ENCODE data around the gene PLEKHB2.
"Not testable (repeated sequence)": the region's sequence is repeated elsewhere in the genome, so short reads cannot be mapped to it uniquely, and the experiment has no call there.

The PLEKHB2 gene

DNA sequence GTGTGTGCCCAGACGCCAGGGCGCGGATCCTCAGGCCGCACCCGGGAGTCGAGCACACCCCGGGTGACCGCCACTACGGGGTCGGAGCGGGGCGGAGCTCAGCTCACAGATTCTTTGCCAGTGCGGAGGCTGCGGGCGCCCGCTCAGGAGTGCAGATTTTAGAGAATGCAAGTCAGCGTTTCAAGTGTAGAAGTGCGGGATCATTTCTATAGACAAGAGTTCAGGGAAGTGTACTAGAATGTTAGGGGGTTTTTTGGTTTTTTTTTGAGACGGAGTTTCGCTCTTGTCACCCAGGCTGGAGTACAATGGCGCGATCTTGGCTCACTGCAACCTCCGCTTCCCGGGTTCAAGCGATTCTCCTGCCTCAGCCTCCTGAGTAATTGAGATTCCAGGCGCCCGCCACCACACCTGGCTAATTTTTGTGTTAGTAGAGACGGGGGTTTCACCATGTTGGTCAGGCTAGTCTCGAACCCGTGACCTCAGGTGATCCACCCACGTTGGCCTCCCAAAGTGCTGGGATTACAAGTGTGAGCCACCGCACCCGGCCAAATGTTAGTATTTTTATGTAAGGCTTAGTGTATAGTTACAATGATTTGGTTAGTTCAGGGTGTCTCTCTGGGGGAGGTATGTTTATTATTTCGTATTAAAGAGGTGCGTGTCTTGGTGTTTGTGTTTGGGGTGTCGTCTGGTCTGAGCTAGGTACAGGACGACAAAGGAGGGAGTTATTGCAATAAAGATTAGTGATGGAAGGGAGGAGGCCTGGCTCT lies 11.3 kb upstream of the PLEKHB2 start:
- peak in 1 of 2 donors; percentile 70 for DNase-seq (ENCODE audit: low read depth in 2 of 2)

DNA sequence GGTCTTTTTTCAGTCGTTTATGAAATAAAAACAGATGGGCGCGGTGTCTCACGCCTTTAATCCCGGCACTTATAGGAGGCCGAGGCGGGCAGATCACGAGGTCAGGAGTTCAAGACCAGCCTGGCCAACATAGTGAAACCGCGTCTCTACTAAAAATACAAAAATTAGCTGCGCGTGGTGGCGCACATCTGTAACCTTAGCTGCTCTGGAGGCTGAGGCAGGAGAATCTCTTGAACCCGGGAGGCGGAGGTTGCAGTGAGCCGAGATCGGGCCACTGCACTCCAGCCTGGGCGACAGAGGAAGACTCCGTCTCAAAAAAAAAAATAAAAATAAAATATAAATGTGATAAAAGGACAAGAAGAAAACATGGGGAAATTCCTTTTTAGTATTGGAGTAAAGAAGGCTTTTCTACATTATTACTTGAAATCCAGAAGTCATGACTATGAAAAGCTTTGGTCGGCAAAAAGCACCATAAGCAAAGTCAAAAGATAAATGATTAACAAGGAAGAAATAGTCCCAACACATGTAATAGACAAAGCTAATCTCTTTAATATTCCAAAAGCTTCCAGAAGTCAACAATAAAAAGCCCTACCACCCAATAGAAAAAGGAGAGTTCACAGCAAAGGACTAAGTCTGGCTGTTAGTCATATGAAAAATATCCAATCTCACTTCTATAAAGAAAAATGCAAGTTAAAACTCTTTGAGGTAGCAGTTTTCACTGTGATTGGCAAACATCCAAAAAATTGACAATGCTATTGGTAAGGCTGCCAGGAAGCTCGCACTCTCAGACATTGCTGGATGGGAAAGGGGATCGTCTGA lies 10.5 kb upstream of the PLEKHB2 start:
- no peak for DNase-seq (ENCODE audit: low read depth in 2 of 2)

DNA sequence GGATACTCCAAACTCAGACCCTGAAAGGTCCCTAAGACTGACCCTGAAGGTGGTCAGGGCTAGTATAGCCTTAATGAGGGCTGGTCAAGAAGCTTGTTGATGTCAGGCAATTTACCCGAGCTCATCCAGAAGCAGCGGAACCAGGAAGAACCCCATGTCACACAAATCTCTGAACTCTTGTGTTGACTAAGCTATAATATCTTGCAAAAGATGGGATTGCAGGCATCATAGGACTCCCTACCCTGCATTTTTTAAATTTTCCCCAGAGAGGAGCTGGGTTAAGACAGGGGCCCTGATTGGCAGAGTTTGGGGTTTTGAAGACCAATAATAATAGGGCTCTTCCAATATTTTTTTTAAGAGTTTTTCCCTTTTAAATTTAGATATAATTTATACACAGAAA lies 2.0 kb upstream of the PLEKHB2 start:
- no peak for DNase-seq (ENCODE audit: low read depth in 2 of 2)

DNA sequence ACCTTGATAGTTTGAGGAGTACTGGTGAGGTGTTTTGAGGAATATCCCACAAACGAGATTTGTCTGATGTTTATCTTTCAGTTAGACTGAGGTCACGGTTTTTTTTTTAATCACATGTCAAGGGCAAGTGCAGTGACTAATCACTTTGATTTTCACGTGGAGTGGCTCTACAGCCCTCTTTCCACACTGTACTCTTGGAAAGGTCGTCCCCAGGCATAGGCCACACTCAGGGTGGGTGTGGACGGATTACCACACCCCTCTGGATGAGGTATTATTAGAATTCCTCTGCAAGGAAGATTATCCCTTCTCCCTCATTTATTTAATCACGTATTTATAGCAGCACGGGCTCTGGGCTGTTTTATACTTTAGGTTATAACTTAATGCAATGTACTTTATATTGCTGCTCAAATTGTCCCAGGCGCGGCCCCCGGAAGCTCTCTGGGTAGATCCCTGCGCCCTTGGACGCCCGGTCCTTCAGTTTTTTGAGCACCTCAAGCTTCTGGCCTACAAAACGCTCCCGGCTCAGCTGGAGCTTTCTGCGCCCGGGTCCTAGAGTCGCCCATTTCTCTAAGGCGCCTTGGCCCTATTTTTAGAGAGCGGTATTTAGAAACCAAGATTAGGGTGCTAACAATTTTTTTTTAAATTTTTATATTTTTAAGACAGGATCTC lies 515 bp upstream of the PLEKHB2 start:
- peak; percentile 31 to 35 for DNase-seq (ENCODE audit: low read depth in 2 of 2)

DNA sequence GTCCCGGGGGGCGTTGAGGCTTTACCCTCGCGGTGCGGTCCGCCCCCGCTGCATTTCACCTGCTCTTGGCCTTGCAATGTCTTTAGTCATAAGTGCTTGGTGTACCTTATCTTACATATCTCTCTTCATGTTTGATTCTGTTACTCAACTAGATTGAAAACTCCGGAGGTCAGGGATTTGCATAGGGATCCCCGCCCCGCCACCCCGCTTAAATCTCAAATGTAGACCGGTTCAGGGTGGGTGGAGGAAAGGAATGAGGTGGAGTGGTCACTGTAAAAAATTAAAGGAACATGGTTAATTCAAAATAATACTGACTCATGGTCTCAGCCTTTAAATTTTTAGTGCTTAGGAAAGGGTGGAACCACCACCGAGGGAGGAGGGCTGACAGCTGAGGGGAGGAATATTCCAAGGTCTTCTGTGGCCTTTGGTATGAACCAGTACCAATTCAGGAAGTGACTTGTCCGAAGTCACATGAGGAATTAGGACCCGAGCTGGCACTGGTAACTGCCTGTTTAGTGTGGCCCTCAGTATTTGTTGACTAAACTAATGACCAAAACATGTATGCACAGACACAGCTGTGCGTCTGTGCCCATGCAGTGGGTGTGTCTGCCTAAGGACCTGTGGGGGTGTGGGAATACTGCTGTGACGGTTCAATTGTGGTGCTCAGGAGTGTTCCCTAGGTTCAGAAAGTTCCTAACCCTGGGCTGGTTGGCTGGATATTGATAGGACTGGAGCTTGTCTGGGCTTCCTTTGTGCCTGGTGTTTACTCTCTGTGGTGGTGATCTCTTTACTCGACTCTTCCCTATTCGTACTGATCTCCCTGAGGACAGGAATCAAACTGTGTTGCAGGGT lies 1.0 kb downstream of the PLEKHB2 start:
- DNase-seq (ENCODE audit: low read depth in 2 of 2), result peak; percentile 45 to 47

DNA sequence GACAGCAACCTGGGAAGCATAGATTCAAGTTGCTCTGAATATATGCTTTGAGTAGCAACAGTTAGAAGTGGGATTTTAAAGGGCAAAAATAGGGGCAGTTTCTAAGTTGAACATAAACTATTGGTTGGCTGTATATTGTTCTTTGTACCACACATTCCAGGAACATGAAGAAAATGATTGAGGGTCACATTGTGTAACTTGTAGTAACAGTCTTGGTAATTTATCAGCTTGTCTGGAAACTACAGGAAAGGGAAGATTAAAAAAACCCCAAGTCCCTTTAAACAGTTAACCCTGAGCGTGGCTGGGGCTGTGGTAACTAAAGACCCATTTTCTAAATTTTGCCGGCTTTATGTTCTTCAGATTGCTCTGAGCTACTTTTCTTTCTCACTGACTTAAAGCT lies 7.4 kb downstream of the PLEKHB2 start:
- no peak for DNase-seq (ENCODE audit: low read depth in 2 of 2)

DNA sequence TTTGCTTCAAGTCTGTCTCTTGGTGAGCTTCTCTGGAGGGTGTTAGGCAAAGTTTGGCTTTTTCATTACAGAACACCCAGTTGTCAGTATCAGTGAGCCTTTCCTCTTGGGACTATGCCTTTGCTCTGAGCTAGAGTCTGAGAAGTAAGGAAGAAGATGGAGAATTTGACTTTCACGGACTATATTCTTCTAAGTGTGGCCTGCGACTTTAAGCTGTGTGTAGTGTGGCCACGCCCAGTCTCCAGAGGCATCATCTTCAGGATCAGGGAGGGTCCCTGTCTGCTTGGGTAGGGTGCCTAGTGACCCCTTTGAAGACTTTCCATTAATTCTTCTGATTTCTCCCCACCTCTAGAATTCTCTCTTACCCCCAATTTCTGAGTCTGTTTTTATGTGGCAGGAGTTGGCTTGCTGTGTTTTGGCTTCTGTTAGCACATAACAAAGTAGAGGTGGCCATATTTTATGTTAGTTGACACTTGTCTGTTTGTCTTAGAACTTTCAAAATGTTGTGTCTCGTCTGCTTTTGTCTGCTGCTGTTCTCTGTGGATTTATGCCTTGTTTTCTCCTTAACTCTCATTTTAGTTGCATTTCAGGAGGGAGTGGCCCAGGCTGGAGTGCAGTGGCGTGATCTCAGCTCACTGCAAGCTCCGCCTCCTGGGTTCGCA lies 8.6 kb downstream of the PLEKHB2 start:
- DNase-seq (ENCODE audit: low read depth in 2 of 2), result no peak

DNA sequence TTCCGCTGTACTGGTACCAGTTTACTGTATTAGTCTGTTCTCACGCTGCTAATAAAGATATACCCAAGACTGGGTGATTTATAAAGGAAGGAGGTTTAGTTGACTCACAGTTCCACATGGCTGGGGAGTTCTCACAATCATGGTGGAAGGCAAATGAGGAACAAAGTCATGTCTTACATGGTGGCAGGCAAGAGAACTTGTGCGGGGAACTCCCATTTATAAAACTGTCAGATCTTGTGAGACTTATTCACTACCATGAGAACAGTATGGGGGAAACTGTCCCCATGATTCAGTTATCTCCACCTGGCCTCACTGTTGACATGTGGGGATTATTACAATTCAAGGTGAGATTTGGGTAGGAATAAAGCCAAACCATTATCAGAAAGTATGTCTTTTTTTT lies 9.8 kb downstream of the PLEKHB2 start:
- DNase-seq (ENCODE audit: low read depth in 2 of 2), result not testable (repeated sequence)

DNA sequence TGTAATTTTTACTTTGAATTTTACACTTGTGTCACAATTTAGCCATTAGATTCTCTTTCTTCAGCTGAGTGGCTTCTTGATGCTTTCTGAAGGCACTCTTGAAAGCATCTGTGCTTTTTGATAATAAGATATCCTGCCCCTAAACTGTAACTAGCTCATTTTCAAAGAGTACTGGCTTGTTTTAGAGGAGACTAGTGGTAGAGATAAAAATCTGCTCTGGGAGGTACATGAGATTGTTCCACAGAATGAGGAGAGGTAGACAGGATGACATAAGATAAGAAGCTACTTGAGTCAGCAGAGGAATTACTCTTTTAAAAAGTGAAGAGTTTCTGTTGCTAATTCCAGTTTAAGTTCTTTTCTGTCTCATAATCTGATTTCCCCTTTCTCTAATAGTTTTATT lies 10.6 kb downstream of the PLEKHB2 start:
- DNase-seq (ENCODE audit: low read depth in 2 of 2), result no peak

DNA sequence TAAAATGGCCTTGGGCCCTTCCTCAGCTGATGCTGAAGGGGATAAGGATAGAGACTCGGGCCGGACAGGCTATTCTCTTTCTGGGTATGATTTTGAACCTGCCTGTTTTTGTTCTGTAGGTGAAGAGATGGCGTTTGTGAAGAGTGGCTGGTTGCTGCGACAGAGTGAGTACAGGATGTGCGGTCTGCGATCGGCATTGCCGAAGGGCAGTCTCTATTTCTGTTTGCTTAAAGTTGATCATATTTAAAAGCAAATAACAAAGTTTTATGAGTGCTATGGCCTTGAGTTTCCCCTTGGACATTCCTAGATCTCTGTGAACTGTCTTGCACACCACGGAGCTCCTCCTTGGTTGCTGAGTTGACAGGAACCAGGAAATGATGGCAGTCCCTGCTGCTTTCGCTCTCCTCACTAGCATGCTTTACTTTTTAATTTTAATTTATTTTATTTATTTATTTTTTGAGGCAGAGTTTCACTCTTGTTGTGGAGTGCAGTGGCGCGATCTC lies 15.7 kb downstream of the PLEKHB2 start:
- DNase-seq (ENCODE audit: low read depth in 2 of 2), result no peak

DNA sequence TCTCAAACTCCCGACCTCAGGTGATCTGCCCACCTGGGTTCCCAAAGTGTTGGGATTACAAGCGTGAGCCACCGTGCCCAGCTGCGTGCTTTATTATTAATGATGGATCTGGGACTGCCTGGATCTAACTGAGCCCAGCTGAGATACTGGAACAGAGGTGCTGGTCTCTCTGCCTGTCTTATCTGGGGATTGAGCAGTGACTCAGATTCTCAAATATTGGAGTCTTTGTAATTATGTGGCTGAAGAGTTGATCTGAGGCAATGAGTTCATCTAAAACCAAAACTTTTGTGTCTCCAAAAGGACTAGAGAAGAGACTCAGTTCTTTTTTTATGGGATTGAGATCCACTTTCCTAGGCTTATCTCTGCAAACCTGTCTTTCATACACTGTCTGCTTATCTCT lies 16.3 kb downstream of the PLEKHB2 start:
- no peak for DNase-seq (ENCODE audit: low read depth in 2 of 2)

DNA sequence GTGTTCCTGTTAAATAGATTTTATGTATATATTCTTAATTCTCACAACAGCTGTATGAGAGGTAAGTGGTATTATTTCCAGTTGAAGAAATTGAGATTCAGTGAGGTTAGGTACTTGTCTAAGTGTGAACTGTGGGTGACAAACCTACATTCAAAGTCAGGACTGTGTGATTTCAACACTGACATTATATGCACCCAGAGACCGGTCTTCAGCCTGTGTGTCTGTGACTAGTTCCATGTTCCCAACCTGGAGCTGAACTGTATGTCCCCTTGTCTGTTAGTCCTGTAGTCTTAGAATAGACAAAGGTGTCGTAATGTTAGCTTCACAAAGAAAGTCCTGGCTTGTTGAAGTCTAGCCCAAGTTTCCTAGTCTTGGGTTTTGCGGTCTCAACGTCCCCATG lies 17.4 kb downstream of the PLEKHB2 start:
- DNase-seq (ENCODE audit: low read depth in 2 of 2), result no peak

DNA sequence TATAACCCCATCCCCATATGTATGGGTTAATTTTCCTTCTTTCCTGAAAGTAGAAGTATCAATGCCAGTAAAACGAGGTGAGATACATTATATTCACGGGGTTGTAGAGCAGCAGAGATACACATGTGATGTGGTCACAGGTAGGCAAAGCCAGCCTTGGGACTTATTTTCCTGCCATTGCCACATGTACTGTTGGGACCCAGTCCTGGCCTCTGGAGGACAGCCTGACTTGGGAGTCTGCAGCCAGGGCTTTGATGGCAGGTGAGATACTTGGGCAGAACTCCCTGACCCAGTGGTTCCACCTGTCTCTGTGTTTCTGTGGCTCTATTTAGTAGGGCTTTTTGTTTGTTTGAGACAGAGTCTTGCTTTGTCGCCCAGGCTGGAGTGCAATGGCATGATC lies 18.1 kb downstream of the PLEKHB2 start:
- DNase-seq (ENCODE audit: low read depth in 2 of 2), result no peak

DNA sequence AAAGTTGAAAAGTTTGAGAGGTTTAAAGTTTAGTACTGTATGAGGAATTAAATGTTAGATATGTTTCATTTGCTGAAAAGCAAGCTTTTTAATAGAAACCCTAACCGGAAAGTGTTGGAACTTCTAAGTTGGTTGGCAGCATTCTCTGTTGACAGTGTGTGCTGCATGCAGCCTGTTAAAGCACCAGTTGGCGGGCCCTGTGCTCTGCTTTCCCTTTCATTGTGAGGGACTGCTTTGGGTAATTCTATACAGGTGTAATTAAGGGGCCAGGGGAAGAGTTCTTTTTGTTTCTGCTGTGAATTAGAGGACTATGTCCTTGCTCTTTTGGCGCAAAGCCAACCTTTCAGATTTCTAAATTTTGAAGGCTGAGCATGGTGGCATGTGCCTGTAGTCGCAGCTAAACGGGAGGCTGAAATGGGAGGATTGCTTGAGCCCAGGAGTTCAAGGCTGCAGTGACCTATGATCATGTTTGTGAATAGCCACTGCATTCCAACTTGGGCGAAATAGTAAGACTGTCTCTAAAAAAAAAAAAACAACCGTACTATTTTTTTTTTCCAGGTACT lies 20.1 kb downstream of the PLEKHB2 start:
- DNase-seq (ENCODE audit: low read depth in 2 of 2), result no peak

DNA sequence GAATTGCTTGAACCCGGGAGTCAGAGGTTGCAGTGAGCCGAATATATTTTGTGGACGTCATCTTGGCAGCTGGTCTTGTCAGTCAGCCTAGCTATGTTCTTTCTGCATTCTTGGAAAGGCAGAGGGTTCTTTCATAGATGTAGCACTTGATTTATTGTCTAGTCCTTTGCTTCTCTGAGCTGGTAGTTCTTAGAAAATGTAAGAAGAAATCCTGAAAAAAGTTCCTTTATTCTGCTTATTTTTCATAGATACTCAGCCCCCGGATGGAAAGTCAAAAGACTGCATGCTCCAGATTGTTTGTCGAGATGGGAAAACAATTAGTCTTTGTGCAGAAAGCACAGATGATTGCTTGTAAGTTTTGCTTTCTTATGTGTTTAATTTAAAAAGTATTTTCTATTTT lies 21.3 kb downstream of the PLEKHB2 start:
- DNase-seq (ENCODE audit: low read depth in 2 of 2), result no peak

DNA sequence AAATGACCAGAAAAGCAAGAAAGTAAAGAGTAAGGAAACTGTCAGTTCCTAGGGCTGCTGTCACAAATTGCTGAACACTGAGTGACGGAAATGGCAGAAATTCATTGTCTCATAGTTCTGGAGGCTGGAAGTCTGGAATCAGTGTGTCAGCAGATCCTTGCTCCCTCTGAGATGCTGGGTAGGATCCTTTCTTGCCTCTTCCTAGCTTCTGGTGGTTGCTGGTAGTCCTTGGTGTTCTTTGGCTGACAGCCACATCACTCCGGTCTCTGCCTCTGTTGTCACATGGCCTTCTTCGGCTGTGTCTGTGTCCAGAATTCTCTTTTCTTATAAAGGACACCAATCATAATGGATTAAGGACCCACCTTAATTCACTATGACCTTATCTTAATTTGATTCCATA lies 21.9 kb downstream of the PLEKHB2 start:
- DNase-seq (ENCODE audit: low read depth in 2 of 2), result no peak

DNA sequence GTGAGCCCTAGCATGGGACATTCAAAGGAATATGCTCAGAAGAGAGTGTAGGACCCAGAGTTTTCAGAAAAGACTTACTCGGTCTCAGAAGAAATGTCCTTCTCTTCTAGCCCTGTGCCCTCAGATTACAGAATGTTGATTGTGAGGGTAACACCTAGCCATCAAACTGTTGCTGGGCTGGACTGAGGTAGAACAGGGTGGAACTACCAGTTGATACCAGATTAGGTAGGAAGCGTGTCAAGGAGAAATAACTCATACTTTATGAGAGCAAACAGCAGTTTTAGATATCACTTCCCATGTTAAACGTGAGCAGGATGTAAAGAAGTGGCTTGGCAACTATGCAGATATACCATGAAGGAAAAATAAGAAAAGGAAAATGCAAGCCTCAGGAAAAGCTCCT lies 22.8 kb downstream of the PLEKHB2 start:
- DNase-seq (ENCODE audit: low read depth in 2 of 2), result no peak

DNA sequence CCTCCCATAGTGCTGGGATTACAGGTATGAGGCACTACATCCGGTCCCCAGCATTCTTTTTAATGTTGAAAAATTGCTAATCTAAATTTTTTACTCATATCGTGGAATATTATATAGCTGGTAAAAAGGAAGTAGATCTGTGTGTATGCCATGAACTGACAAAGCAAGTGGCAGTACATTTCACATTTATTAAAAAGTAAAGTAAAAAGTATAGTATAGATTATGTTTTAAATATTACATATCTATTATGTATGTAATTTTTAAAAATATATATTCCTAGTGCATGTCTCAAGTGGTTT lies 25.1 kb downstream of the PLEKHB2 start:
- DNase-seq (ENCODE audit: low read depth in 2 of 2), result no peak

DNA sequence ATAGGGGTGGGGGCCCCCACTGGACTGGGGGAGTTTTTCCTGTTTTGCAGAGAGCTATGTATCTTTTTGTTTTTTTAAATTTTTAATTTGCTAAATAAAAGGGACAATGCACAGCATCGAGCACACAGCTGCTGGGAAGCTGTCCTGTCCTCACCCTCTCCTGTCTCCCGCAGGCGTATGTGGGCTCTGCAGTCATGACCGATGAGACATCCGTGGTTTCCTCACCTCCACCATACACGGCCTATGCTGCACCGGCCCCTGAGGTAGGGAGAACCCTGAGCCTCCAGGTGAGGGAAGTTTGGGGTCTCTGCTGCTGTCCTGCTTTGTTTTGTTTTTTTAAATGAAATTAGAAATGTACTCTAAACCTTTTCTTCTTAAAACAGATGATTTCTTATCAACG lies 27.6 kb downstream of the PLEKHB2 start:
- no peak for DNase-seq (ENCODE audit: low read depth in 2 of 2)

DNA sequence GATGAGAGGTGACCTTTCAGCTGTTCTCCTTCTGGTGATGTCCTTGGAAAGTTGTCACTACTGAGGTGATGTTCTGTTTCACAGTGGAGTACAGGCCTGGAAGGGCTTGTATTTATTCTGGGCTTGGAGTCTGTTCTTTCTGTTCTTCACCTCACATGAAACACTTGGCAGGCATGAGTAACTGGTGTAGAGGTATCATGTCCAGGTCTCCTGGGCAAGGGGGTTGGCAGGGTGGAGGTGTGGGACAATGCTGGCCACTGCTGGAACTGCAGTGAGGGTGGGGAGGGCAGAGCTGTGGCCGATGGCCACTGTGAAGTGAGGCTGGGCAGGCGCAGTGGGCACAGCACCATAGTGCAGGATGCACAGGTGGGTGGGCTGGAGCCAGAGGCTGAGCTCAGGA lies 35.4 kb downstream of the PLEKHB2 start:
- DNase-seq (ENCODE audit: low read depth in 2 of 2), result no peak

DNA sequence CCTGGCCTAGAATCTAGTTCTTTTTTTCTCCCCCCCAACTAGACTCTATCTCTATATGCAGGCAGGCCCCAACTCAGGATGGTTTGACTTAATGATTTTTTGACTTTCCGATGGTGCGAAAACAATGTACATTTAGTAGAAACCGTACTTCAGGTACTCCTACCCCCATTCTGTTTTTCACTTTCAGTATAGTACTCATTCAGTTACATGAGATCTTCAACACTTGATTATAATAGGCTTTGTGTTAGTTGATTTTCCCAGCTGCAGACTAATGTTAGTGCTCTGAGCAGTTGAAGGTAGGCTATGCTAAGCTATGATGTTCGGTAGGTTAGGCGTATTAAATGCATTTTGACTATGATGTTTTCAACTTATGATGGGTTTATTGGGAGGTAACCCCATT lies 37.7 kb downstream of the PLEKHB2 start:
- DNase-seq (ENCODE audit: low read depth in 2 of 2), result no peak

Data from stimulated activated CD8-positive, alpha-beta memory T cell treated with anti-CD3 and anti-CD28 coated beads, Interleukin-7, amount 100 ng/mL, for 4 hours (primary cell).